Measurements from ENCODE around the gene PUS7.

GRCh38 chr7:105408791-105409410, 113.2 kb downstream of the PUS7 start:
- TF ChIP-seq CTCF (IDR thresholded peaks at IDR 0.05), result no peak
- TF ChIP-seq POLR2A (IDR thresholded peaks at IDR 0.05), result no peak

Measured in stomach (tissue), 4 donors.